SW480 (cell line): Measurements from ENCODE around the gene FKBP8.
"Not testable (repeated sequence)": the region's sequence is repeated elsewhere in the genome, so short reads cannot be mapped to it uniquely, and the experiment has no call there.

Source experiments
- DNase-seq: peaks from one replicate; pipeline ENCODE4 v3.0.0-alpha.2; 2016; ENCODE audit warnings: low spot score

The FKBP8 gene

GRCh38 chr19:18558604-18559003 is 15.2 kb upstream of the FKBP8 start:
- DNase-seq, result no peak

DNA sequence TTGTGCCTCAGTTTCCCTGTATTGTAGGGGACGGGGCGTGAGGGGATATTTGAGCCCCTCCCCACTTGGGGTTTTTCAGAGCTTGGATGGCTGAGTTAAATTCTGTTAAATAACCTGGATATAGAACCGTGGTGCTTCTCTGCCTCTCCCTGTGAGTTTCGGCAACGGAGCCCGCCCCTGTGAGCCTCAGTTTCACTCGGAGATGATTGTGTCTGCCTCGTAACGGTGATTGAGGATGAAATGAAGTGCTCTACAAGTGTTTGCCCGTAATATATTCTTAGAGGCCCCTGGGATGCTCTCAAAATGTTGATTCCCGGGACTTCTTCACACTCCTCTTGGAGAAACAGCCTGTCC is 14.8 kb upstream of the FKBP8 start:
- no peak for DNase-seq

- DNase-seq, result peak; percentile 98
These were observed 14.2 kb upstream of the FKBP8 start, which contains the start of gene KXD1 for GRCh38 chr19:18557411-18558201. Gene KXD1 (plus strand): TSS chr19:18557870. CDS start chr19:18562057, 4,187 bp downstream.

DNA sequence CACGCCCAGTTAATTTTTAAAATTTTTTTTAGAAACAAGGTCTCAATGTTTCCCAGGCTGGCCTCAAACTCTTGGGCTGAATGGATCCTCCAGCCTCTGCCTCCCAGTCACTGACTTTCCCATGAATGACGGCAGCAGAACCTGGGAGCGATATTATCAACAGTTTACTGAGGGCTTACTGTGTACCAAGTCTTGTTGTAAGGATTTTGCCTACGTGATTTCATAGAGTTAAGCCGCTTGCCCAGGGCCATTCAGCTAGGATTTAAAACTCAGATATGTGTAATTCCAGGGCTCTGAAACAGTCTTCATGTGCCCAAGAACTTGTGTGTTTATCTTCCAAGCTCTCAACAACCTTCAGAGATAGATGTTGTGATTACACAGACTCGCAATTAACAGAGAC is 8.3 kb upstream of the FKBP8 start:
- DNase-seq, result no peak

- DNase-seq, result peak; percentile 62
These were observed 572 bp upstream of the FKBP8 start for GRCh38 chr19:18543814-18544475.

DNA sequence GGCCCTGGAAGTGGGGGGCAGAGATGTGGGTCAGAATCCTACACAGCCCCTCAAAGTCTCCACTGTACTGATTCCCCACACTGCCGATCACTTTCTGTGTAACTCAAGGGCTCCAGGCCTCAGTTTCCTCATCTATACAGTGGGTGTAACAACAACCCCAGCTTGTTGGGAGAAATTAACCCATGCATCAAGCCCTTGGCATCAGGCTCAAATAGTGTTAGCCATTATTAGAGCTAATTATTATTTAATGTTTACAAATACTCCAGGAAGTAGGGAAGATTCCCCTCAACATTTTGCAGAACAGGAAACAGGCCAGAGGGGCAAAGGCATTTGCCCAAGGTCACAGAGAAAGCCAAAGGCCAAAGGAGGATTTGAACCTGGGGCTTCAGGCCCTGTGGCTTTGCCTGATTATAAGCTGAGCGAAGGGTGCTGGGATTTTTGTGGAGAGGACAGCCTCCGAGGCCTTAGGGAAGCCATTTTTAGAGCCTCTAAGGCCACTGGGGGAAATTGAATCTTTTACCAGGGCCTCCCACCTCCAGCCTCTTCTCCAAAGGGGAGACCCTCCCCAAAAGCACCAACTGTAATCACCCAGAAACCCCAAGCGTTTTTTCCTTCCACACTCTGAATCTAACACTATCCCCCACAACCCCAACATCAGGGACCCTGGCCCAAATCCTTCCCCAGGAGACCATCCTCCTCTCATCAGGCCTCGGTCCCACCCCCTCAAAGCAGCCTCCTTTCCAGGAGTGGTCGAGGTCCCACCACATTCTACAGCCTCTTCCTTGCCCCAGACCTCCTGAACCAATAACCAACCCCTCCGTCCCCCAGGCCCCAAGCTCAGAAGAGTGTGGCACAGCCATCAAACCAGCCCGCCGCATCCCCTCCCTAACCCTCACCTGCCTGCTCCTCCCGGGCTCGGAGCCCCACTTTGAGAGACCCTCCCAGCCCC is 1.1 kb downstream of the FKBP8 start:
- DNase-seq, result no peak

DNA sequence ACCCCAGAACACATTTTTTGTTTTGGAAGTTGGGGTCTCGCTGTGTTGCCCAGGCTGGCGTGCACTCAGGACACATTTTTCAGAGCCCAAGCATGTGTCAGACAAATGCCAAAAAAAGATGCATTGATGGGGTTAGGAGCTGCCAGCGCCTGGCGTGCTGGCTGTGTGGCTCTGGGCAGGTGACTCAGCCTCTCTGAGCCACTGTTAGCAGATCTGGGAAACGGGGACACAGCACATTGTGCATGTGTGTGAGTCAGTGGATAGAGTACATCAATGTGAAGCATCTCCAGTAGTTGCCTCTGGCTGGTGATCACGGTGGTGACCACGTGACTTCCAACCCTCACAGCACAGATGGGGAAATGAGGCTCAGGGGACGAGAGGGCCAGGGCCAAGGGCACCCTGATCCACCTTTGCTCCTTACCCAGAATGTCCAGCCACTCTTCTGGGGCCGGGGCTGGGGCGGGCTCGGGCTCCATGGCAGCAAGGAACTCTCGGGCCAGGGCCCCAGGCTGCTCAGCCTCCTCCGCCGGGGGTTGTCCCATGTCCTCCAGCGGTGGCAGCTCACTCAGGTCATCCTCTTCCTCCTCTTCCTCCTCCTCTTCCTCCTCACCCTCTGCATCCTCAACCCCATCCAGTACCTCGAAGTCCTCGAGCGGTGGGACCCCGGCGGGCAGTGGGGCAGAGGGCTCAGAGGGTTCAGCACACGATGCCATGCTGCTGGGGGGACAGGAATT is 1.9 kb downstream of the FKBP8 start:
- no peak for DNase-seq

- not testable (repeated sequence) for DNase-seq
These were observed 3.2 kb downstream of the FKBP8 start for GRCh38 chr19:18540200-18540599.

DNA sequence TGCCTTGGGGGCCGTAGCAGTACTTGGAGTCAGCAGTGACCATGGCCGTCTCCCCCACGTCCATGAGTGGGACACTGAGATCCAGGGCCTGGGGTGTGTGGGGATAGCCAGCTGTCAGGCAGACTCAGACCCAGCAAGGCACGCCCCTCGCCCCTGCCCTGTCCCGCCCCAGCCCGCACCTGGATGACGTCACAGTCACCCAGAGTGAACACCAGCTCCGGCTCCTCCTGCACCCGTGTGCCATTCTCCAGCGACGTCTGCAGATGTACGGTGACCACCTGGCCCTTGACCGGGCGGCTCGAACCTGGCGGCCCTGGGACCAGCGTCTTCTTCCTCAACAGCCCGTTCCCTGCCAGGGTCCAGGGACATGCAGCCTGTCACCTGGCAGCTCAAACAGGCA is 4.0 kb downstream of the FKBP8 start:
- DNase-seq, result no peak

DNA sequence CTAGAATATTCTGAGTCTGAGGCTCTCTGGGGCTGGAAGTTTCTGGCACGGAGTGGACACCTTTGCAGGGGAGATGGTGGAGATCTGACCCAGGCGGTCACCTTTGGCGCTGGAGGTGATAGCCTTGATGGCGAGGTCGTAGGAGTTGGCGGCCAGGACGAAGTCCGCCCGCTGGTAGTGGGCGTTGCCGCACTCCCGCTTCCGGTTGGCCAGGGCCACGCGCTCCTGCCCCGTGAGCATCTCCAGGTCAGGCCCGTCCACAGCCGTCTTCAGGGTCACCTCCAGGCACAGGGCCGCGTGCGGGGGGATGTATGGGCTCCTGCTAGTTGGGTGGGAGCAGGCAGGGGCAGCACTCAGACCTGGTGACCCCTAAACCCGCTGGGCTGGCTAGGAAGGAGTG is 5.3 kb downstream of the FKBP8 start:
- DNase-seq, result no peak

GRCh38 chr19:18537431-18537830 is 5.9 kb downstream of the FKBP8 start:
- DNase-seq, result no peak

- DNase-seq, result no peak
These were observed 6.9 kb downstream of the FKBP8 start for GRCh38 chr19:18536475-18536874.

DNA sequence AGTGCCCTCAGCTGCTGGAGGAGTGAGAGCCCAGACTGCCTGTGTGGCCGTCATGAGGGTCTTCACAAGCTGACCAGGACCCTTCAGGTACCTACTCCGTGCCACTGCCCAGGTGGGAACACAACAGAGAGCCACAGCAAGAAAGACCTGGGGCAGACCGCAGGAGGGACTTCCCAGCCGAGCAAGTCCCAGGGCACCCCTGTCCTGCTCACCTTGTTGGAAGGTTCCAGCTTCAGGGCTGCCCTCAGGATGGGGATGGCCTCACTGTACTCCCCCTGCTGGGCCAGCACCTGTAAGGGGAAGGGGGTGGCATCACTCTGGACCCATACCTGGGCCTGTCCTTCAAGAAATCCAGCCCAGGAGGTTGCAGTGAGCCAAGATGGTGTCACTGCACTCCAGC is 10.3 kb downstream of the FKBP8 start:
- DNase-seq, result no peak

DNA sequence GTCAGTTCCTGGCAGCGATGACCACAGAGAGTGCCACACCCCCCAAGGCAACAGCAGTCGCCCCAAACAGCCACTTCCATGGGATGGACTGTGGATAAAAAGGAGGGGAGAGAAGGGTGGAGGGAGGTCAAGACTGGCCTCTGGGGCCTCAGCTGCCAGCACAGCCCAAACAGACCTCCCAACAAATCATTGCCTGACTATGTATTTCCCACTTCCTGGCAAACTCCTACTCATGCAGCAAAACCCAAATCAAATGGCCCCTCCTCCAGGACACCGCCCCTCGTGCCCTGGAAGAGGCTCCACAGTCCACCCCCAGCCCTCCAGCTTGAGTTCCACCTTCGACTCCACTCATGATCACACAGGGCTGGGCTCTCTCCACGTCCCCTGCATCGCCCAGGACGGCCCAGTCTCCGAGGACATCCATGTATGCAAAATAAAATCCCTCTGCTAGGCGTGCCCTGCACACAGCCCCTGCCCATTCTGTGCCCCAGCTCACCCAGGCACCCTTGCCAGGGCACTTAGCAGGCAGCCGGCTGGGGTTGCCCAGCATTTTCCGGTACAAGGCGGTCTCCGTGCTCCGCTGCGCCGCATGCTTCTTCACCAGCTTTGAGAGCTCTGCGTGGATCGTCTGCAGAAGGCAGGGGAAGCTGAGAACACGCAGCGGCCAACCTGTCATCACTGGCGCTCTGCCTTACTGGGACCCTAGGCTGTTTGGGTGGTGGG is 11.0 kb downstream of the FKBP8 start:
- DNase-seq, result no peak

DNA sequence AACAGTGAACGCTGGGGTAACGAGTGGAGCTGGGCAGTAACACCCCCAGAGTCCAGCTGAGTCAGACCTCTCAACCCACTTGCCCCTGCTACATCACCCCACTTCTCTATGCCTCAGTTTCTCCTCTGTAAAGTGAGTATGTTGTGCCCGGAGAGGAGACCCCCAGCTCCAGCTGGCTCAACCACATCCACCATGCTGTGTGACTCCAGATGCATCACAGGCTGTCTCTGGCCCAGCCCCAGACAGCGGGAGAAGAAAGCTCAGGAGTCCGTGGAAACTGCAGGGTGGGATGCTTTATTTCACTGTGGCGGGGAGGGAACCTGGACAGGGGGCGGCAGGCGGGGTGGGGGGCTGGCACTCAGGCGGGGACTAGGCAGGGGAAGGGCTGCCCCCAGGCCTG is 11.9 kb downstream of the FKBP8 start:
- DNase-seq, result no peak

DNA sequence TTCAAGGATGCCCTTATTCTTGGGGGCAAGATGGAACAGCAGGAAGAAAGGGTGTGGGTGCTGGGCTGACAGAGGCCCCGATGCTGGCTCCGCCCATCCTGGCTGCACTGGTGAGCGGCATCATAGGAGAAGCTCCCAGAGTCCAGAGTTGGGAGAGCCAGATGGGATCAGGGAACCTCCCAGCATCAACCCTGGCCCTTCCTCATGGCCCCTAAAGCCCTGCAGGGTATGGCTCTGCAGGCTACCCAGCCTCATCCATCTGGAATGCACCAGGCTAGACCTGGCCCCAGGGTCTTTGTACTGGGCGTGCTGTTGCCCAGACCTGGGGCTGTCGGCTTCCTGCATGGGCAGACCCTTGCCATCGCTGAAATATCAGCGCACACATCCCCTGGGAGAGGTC is 13.6 kb downstream of the FKBP8 start:
- no peak for DNase-seq

DNA sequence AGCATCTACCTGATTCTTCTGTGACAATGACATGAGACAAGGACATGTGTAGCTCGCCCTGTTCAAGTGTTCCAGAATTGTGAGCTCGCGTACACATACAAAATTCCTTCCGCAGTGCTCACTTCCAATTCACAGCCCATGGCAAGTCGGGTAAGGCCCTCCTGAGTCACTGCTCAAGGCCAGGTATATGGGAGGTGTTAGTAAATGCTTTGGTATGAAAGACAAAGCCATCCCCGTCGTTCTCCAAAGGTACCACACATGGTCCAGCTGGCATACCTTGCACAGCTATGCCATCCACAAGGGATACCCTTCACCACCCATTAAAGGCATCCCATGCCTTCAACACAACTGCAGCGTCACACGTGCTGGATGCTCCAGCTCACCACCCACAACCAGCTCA is 17.1 kb downstream of the FKBP8 start:
- no peak for DNase-seq

GRCh38 chr19:18523841-18524240 is 19.5 kb downstream of the FKBP8 start:
- no peak for DNase-seq

GRCh38 chr19:18522862-18523440 is 20.4 kb downstream of the FKBP8 start:
- DNase-seq, result not testable (repeated sequence)

DNA sequence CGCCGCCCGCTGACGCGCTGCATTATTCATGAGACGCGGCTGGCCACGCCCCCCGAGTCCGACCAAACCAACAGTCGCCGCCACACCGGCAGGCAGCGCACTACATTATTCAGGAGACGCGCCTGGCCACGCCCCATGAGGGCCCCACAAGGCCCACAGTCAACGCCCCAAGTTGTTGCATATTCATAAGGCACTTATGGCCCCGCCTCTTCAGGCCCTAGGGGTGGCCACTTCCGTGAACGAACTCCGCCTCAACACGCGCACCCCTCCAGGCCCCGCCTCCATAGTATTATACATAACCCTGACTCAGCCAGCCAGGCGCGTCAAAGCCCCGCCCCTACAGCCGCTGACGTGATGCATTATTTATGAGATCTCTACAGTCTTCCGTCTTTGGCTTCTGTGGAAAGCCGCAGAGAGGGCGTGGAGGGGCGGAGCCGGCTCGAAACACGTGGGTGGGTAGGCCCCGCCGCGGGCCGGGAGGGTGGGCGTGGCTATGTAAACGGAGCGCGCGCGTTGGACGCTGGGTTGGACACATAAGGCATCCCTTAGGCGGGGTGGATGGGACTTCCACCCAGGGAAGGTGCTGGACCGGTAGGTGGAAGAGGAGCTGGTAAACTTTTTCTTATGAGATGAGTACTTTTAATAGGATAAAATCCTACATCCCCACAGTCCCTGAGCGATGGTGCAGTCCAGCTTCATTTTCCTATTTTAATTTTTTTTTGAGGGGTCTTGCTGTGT is 21.1 kb downstream of the FKBP8 start:
- peak; percentile 100 for DNase-seq
